ENCODE data around the gene ADISSP. TPM values are rescaled to one million over a fixed set of nuclear protein-coding genes. Genes with fewer than 3 reads are reported as not detected.

The ADISSP gene
- total and polyA plus RNA-seq, 11 donors, result 7.8 to 22.2 (median 13.7) TPM

DNA sequence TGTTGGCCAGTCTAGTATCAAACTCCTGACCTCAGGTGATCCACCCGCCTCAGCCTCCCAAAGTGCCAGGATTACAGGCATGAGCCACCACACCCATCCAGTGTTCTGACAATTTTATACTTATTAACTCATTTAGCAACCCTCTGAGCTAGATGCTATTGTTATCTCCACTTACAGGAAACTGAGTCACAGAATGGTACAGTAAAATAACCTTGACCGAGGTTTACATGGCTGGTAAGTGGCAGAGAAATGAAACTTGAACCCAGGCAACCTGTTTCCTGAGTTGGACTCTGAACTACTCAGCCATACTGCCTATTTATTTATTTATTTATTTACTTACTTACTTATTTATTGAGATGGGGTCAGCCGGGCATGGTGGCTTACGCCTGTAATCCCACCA is 48.5 kb downstream of the ADISSP start:
- H3K36me3 ChIP-seq, result no peaks in the 10 kb centered on the region
- peaks cover 0 to 7% (median 0%) of the 10 kb centered on the region in 12 donors for H3K4me1 ChIP-seq
- no peak for TF ChIP-seq POLR2A (IDR thresholded peaks at IDR 0.05)
- TF ChIP-seq, protein P1, sequence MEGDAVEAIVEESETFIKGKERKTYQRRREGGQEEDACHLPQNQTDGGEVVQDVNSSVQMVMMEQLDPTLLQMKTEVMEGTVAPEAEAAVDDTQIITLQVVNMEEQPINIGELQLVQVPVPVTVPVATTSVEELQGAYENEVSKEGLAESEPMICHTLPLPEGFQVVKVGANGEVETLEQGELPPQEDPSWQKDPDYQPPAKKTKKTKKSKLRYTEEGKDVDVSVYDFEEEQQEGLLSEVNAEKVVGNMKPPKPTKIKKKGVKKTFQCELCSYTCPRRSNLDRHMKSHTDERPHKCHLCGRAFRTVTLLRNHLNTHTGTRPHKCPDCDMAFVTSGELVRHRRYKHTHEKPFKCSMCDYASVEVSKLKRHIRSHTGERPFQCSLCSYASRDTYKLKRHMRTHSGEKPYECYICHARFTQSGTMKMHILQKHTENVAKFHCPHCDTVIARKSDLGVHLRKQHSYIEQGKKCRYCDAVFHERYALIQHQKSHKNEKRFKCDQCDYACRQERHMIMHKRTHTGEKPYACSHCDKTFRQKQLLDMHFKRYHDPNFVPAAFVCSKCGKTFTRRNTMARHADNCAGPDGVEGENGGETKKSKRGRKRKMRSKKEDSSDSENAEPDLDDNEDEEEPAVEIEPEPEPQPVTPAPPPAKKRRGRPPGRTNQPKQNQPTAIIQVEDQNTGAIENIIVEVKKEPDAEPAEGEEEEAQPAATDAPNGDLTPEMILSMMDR (IDR thresholded peaks at IDR 0.05), result no peak
- H3K4me3 ChIP-seq, result no peak overlapping the region
- H3K27ac ChIP-seq, result no peak overlapping the region
- intact Hi-C loops (cut with DNase I), result loop anchor here in 8 of 10 donors (5.0 to 10.0 kb wide), 6 partner anchors 33 to 366 kb away; partner anchors contain the start of genes ADISSP (in 2 of the 8) and MAVS (in 1 of the 8)
- no peaks in the 10 kb centered on the region for H3K9me3 ChIP-seq
- WGBS, 4 donors, result 87 to 92% (median 90%) methylated on average over 4 of the region's 4 CpGs
- no peak for ATAC-seq
- peaks cover 0 to 4% (median 0%) of the 10 kb centered on the region in 9 donors for H3K27me3 ChIP-seq
- peak in 1 of 5 donors; percentile 28 for DNase-seq

DNA sequence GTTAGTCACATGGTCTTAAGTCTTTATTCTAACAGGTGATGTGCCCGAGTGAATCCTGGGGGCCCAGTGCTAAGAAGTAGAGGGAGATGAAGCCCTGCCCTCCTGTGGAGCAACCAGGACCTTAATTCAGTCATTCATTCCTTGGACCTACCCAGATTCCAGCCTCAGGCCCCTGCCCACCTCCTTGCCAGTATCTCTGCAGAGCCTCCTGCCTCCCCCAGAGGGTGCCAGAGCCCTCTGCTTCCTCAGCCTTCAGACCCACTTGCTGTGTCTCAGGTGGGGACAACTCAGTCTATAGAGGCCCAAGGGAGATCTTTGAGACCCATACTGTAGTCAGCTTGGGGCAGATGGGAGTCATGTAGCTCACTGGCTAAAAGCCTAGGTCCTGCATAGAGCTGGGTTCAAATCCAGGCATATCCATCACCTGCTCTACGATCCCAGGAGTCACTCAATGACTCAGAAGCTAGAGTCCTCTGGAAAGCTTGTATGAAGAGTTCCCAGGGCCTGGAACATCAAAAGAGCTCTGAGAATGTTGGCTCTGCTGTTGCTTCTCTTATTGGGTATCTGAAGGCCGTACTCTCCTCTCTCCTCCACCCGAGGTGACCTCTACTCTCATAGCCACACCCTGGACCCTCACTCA is 51.2 kb downstream of the ADISSP start:
- H3K36me3 ChIP-seq, result no peaks in the 10 kb centered on the region
- TF ChIP-seq, protein P1 (IDR thresholded peaks at IDR 0.05), result peak; percentile 54 to 84 (median 74)
- TF ChIP-seq POLR2A (IDR thresholded peaks at IDR 0.05), result no peak
- H3K27me3 ChIP-seq, result peaks cover 0 to 4% (median 0%) of the 10 kb centered on the region in 9 donors
- peak in 4 of 5 donors; percentile 44 to 70 (median 52) for DNase-seq
- ATAC-seq, result peak; percentile 59 to 74 (median 67)
- intact Hi-C loops (cut with DNase I), result loop anchor here in 9 of 10 donors (2.0 to 10.0 kb wide), 7 partner anchors 36 to 368 kb away; partner anchors contain the start of genes ADISSP (in 2 of the 9) and MAVS (in 1 of the 9)
- 78 to 84% (median 82%) methylated on average over 4 of the region's 4 CpGs for WGBS, 4 donors
- no peak overlapping the region for H3K4me3 ChIP-seq
- peaks cover 0 to 24% (median 0%) of the 10 kb centered on the region in 12 donors for H3K4me1 ChIP-seq
- no peak overlapping the region for H3K27ac ChIP-seq
- no peaks in the 10 kb centered on the region for H3K9me3 ChIP-seq

DNA sequence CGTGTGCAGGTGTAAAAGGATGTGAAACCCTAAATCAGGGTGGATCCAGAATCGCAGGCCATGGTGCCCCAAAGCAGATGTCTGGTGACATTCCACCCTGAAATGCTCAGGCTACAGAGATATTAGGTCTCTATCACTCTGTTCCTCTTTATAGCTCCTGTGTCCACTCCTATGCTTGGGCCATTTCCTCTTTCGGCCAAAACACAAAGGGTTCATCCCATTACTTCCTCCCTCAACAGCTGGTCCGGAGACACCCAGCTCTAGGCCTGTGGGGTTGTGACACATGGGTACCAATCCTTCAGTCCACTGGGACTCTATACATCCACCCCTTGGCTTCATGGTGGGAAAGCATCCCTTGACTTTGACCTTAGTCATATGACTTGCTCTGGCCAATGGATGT is 53.5 kb downstream of the ADISSP start:
- peak in 2 of 5 donors; percentile 34 to 54 for DNase-seq
- Histone ChIP-seq H3K27ac (peak overlapping the region in 1 of 12 donors; percentile 79), H3K4me3 (no peak overlapping the region), H3K9me3 (no peaks in the 10 kb centered on the region), H3K27me3 (no peaks in the 10 kb centered on the region), H3K4me1 (peaks cover 0 to 40% (median 11%) of the 10 kb centered on the region in 12 donors), H3K36me3 (no peaks in the 10 kb centered on the region)
- no peak for TF ChIP-seq POLR2A (IDR thresholded peaks at IDR 0.05)
- TF ChIP-seq, protein P1 (IDR thresholded peaks at IDR 0.05), result no peak
- 71 to 78% (median 75%) methylated on average over 4 of the region's 4 CpGs for WGBS, 4 donors
- intact Hi-C loops (cut with DNase I), result loop anchor here in 5 of 10 donors (5.0 to 10.0 kb wide), 5 partner anchors 53 to 371 kb away; partner anchors contain the start of gene ADISSP (in 1 of the 5)
- peak in 3 of 4 donors; percentile 17 to 65 (median 36) for ATAC-seq

DNA sequence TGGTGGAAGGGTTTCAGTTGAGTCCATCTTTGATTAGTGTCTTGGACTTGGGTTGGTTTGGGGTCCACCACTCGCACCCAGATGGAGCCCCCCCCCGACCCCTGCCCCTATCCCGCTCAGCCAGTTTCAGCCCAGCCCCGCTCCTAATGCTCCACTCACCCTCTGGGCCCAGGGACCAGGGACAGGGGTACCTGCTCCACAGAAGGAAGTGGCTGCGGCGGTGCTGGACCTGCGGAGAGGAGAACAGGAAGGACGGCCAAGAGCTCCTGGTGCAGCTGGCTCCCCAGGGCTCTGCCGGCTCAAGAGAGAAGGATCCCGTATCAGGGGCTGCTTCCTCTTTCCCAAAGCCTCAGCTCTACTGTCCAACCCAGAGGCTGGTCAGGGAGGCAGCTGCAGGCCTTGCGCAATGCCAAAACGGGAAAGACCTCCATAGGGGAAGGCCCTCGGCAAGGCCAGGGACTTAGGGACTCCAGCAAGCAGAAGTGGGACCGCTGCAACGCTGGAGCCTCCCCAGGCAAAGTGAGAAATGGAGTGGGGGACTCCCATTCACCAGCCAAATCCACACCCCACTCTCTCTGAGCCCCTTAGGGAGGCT is 55.2 kb downstream of the ADISSP start, which contains the start of gene SIGLEC1:
TSS of gene SIGLEC1 (minus strand) at position 322 of the 595 bp plus-strand sequence. CDS start 5,472 bp downstream, outside the sequence.
- TF ChIP-seq POLR2A (IDR thresholded peaks at IDR 0.05), result no peak
- TF ChIP-seq, protein P1 (IDR thresholded peaks at IDR 0.05), result no peak
- Histone ChIP-seq H3K36me3 (no peaks in the 10 kb centered on the region), H3K27me3 (no peaks in the 10 kb centered on the region), H3K9me3 (no peaks in the 10 kb centered on the region), H3K4me3 (peak within 1 kb of the TSS in 7 of 12 donors; percentile 15 to 50 (median 25)), H3K27ac (peak within 1 kb of the TSS in 1 of 12 donors; percentile 79), H3K4me1 (peaks cover 0 to 40% (median 11%) of the 10 kb centered on the region in 12 donors)
- ATAC-seq (peak; percentile 41 to 71 (median 60)), DNase-seq (peak; percentile 66 to 87 (median 74))
- 74 to 88% (median 84%) methylated on average over 14 to 15 of the region's 15 CpGs for WGBS, 4 donors
- intact Hi-C loops (cut with DNase I), result loop anchor here in 5 of 10 donors (5.0 to 10.0 kb wide), 5 partner anchors 55 to 372 kb away; partner anchors contain the start of gene ADISSP (in 1 of the 5)

Measured in heart left ventricle (tissue), 16 donors.